Spleen (tissue), 11 donors: Measurements from ENCODE around the gene SLC38A8. TPM values are rescaled to one million over a fixed set of nuclear protein-coding genes. Genes with fewer than 3 reads are reported as not detected.

Source experiments
- DNase-seq: peaks from one replicate; pipeline ENCODE4 v3.0.0-alpha.2; 2020
- H3K27ac ChIP-seq, 8 donors: fragments of 200-600 bp; sonication (generic) in 7 of 8; 1 replicate in 4 of 8; 2 replicates in 4 of 8; pipeline versions ENCODE4 v1.5.0 to v1.8.0; 2016 to 2021; ENCODE audit warnings: inconsistent platforms in 4 of 8, mild to moderate bottlenecking in 4 of 8, moderate library complexity in 1 of 8
- H3K27me3 ChIP-seq, 7 donors: fragments of 200-600 bp; sonication (generic) in 6 of 7; replicated peaks in 1 of 7; 1 replicate in 4 of 7; 2 replicates in 3 of 7; pipeline versions ENCODE4 v1.5.0 to v1.8.0; 2016 to 2021; ENCODE audit warnings: inconsistent platforms in 3 of 7, mild to moderate bottlenecking in 1 of 7
- H3K36me3 ChIP-seq, 6 donors: fragments of 200-600 bp; sonication (generic) in 5 of 6; 1 replicate in 4 of 6; 2 replicates in 2 of 6; pipeline versions ENCODE4 v1.5.0 to v1.8.0; 2016 to 2021; ENCODE audit warnings: inconsistent platforms in 2 of 6
- H3K4me1 ChIP-seq, 6 donors: fragments of 200-600 bp; sonication (generic) in 5 of 6; 1 replicate in 3 of 6; 2 replicates in 3 of 6; pipeline versions ENCODE4 v1.5.0 to v1.8.0; 2016 to 2021; ENCODE audit warnings: inconsistent platforms in 3 of 6
- H3K4me3 ChIP-seq, 8 donors: fragments of 200-600 bp; sonication (generic) in 7 of 8; 1 replicate in 4 of 8; 2 replicates in 4 of 8; pipeline versions ENCODE4 v1.5.0 to v1.8.0; 2016 to 2021; ENCODE audit warnings: inconsistent platforms in 4 of 8, mild to moderate bottlenecking in 4 of 8, moderate library complexity in 2 of 8
- H3K9me3 ChIP-seq, 8 donors: fragments of 200-600 bp; sonication (generic) in 7 of 8; 1 replicate in 4 of 8; 2 replicates in 4 of 8; pipeline versions ENCODE4 v1.5.0 to v1.8.0; 2016 to 2021; ENCODE audit warnings: inconsistent platforms in 4 of 8
- CTCF ChIP-seq, 11 experiments: fragments of 200-600 bp in 7 of 11; fragments of 450-650 bp in 4 of 11; sonication (generic) in 4 of 11; IDR thresholded peaks in 8 of 11; conservative IDR thresholded peaks in 3 of 11; 1 replicate in 7 of 11; 2 replicates in 4 of 11; pipeline versions ENCODE4 v1.4.0 to v1.8.0; 2016 to 2021; ENCODE audit warnings: antibody characterized with exemption in 11 of 11, inconsistent platforms in 4 of 11, mild to moderate bottlenecking in 1 of 11
- POLR2A ChIP-seq, 3 donors: fragments of 450-650 bp; IDR thresholded peaks; one replicate each; pipeline ENCODE4 v1.5.1; 2017; ENCODE audit warnings: antibody characterized with exemption in 3 of 3, mild to moderate bottlenecking in 1 of 3
- POLR2AphosphoS5 ChIP-seq, 3 donors: sonication (generic); formaldehyde crosslinking; IDR thresholded peaks; one replicate each; pipeline ENCODE4 v1.5.1; 2017; ENCODE audit warnings: antibody characterized with exemption in 3 of 3
- WGBS, 5 donors: extraction: QIAGEN DNeasy Blood & Tissue Kit in 3 of 5; methylation state at CpG; one replicate each; pipeline versions ENCODE4 v1.1.5 to v1.1.7; 2013 to 2018; 5-methylcytosine and 5-hydroxymethylcytosine counted together
- intact Hi-C: fragments of 100-400 bp; cut with DNase I; formaldehyde crosslinking; loops from one replicate; pipeline ENCODE4 v1.15.0; 2023; ENCODE audit warnings: low total_unique reads
- polyA plus RNA-seq, 3 donors: library from polyadenylated mRNA; stranded (reverse); fragments of 200-250 nt; gene quantifications; one replicate each; pipeline ENCODE4 v1.2.1, GENCODE V29; 2013
- total RNA-seq, 7 donors: library from RNA; depleted of rRNA in 3 of 7; stranded (reverse); fragments of >200 nt in 3 of 7; fragmentation: NEBNext Ultra II Directional in 4 of 7; extraction: Animal tissue kit (Norgen Biotek cat#: 25700) in 4 of 7; gene quantifications; one replicate each; pipeline versions ENCODE4 v1.1.0 to v1.2.1, GENCODE V29; 2016 to 2021
- donor health status: healthy with polysubstance abuse.
- donor health status: DM: no; HTN: no; CAD: no; lungs with moderate emphysema.
- donor health status: DM: no; HTN: no; CAD: no.
- donor health status: Bipolar disorder and iron deficiency.
- donor health status: healthy.
- donor health status: DM: no; HTN: no; CAD: no.
- donor health status: DM: yes; HTN: yes; CAD: no.

Gene SLC38A8
- total and polyA plus RNA-seq, 10 donors: 0.37 TPM; not detected in 9

GRCh38 chr16:83971165-83972130, 71.1 kb downstream of the SLC38A8 start:
- peaks cover 0 to 5% (median 0%) of the 10 kb centered on the region in 6 donors for H3K36me3 ChIP-seq
- no peak for DNase-seq
- H3K27ac ChIP-seq: no peak overlapping the region
- H3K4me1 ChIP-seq: peaks cover 0 to 11% (median 2%) of the 10 kb centered on the region in 6 donors
- H3K27me3 ChIP-seq: peaks cover 0 to 70% (median 23%) of the 10 kb centered on the region in 7 donors
- H3K9me3 ChIP-seq: no peaks in the 10 kb centered on the region
- H3K4me3 ChIP-seq: no peak overlapping the region
- intact Hi-C loops: no loop called here
- 72 to 81% (median 75%) methylated on average over 21 to 27 of the region's 27 CpGs for WGBS, 5 donors
- TF ChIP-seq POLR2A (IDR thresholded peaks at IDR 0.05) (no peak), POLR2AphosphoS5 (IDR thresholded peaks at IDR 0.05) (no peak), CTCF (IDR thresholded peaks at IDR 0.05 in 8 of 11, conservative IDR thresholded peaks at IDR 0.05 in 3 of 11) (no peak)

GRCh38 chr16:83970430-83970815, 72.2 kb downstream of the SLC38A8 start:
- no peak for DNase-seq
- H3K36me3 ChIP-seq: peaks cover 0 to 15% (median 7%) of the 10 kb centered on the region in 6 donors
- TF ChIP-seq POLR2A (IDR thresholded peaks at IDR 0.05) (no peak), CTCF (IDR thresholded peaks at IDR 0.05 in 8 of 11, conservative IDR thresholded peaks at IDR 0.05 in 3 of 11) (no peak), POLR2AphosphoS5 (IDR thresholded peaks at IDR 0.05) (no peak)
- peaks cover 0 to 11% (median 2%) of the 10 kb centered on the region in 6 donors for H3K4me1 ChIP-seq
- intact Hi-C loops: no loop called here
- 72 to 88% (median 80%) methylated on average over 2 to 6 of the region's 6 CpGs for WGBS, 5 donors
- H3K27me3 ChIP-seq: peaks cover 0 to 61% (median 23%) of the 10 kb centered on the region in 7 donors
- no peaks in the 10 kb centered on the region for H3K9me3 ChIP-seq
- no peak overlapping the region for H3K27ac ChIP-seq
- H3K4me3 ChIP-seq: no peak overlapping the region

- Histone ChIP-seq H3K4me3 (no peak overlapping the region), H3K27ac (no peak overlapping the region), H3K27me3 (peaks cover 0 to 61% (median 23%) of the 10 kb centered on the region in 7 donors), H3K9me3 (no peaks in the 10 kb centered on the region), H3K36me3 (peaks cover 0 to 20% (median 12%) of the 10 kb centered on the region in 6 donors), H3K4me1 (peaks cover 0 to 11% (median 2%) of the 10 kb centered on the region in 6 donors)
- intact Hi-C loops: no loop called here
- 39 to 49% (median 42%) methylated on average over 10 to 18 of the region's 18 CpGs for WGBS, 5 donors
- TF ChIP-seq POLR2A (IDR thresholded peaks at IDR 0.05): no peak
- no peak for TF ChIP-seq POLR2AphosphoS5 (IDR thresholded peaks at IDR 0.05)
- TF ChIP-seq CTCF (IDR thresholded peaks at IDR 0.05 in 8 of 11, conservative IDR thresholded peaks at IDR 0.05 in 3 of 11): no peak
- no peak for DNase-seq
These were observed 72.7 kb downstream of the SLC38A8 start for GRCh38 chr16:83969771-83970429.
